HepG2 (cell line): ENCODE measurements around the gene DHCR7. TPM values are rescaled to one million over a fixed set of nuclear protein-coding genes. Genes with fewer than 3 reads are reported as not detected.
A peak's percentile ranks its signal among the peaks of the same experiment; 100 is the strongest.

Source experiments
- NR2F6 ChIP-seq, 2 experiments: IDR thresholded peaks; 2 replicates each; pipeline ENCODE4 v1.6.1; 2016; ENCODE audit warnings: antibody characterized with exemption in 1 of 2, mild to moderate bottlenecking in 1 of 2
- POGZ ChIP-seq: sonication (generic); formaldehyde crosslinking; IDR thresholded peaks from 2 replicates; pipeline ENCODE4 v1.4.0; 2020; ENCODE audit warnings: mild to moderate bottlenecking, missing genetic modification reagents
- RNF219 ChIP-seq: sonication (generic); formaldehyde crosslinking; IDR thresholded peaks from 2 replicates; pipeline ENCODE4 v1.5.0; 2020; ENCODE audit warnings: mild to moderate bottlenecking, missing genetic modification reagents
- TERF1 ChIP-seq: sonication (generic); formaldehyde crosslinking; IDR thresholded peaks from 2 replicates; pipeline ENCODE4 v1.8.0; 2022; ENCODE audit warnings: mild to moderate bottlenecking, missing genetic modification reagents, moderate library complexity
- ZNF280D ChIP-seq: sonication (generic); formaldehyde crosslinking; IDR thresholded peaks from 2 replicates; pipeline ENCODE4 v1.5.1; 2020; ENCODE audit warnings: mild to moderate bottlenecking, missing genetic modification reagents
- polyA plus RNA-seq, 8 experiments: library from polyadenylated mRNA; depleted of rRNA in 3 of 8; stranded (reverse) in 7 of 8; unstranded in 1 of 8; fragments of >200 nt; fragmentation: Illumina TruSeq in 4 of 8; extraction: Trizol in 4 of 8; gene quantifications; 2 replicates each; pipeline versions ENCODE4 v1.2.1 to v1.2.3, GENCODE V29; 2011 to 2016; ENCODE audit warnings: low read depth in 4 of 8, missing spikeins in 1 of 8, mixed read lengths in 1 of 8; ENCODE audit not compliant: insufficient read depth in 1 of 8
- total RNA-seq, 5 experiments: library from RNA; depleted of rRNA; stranded (reverse); fragments of >200 nt; fragmentation: Illumina TruSeq; extraction: Trizol; gene quantifications; 2 replicates each; pipeline ENCODE4 v1.2.3, GENCODE V29; 2016; ENCODE audit warnings: low read depth in 1 of 5
- TF ChIP-seq, protein P1 (sequence below): sonication (generic); formaldehyde crosslinking; IDR thresholded peaks from 2 replicates; pipeline ENCODE4 v1.4.0; 2020; ENCODE audit warnings: missing genetic modification reagents
- TF ChIP-seq, protein P2 (sequence below): IDR thresholded peaks from 2 replicates; pipeline ENCODE4 v1.6.1; 2016; ENCODE audit warnings: missing compliant biosample characterization, missing genetic modification reagents, borderline replicate concordance
- TF ChIP-seq, protein P3 (sequence below): sonication (generic); formaldehyde crosslinking; IDR thresholded peaks from 2 replicates; pipeline ENCODE4 v1.5.0; 2020; ENCODE audit warnings: mild to moderate bottlenecking, missing genetic modification reagents, borderline replicate concordance

The DHCR7 gene
- total and polyA plus RNA-seq, 2 of the 13 experiments (the other 11 are each of a cell fraction or from before 2014, with no cell fraction given), result 96.0 to 143 TPM

GRCh38 chr11:71432761-71433647 is 15.2 kb downstream of the DHCR7 start (continued):
- TF ChIP-seq, protein P1, sequence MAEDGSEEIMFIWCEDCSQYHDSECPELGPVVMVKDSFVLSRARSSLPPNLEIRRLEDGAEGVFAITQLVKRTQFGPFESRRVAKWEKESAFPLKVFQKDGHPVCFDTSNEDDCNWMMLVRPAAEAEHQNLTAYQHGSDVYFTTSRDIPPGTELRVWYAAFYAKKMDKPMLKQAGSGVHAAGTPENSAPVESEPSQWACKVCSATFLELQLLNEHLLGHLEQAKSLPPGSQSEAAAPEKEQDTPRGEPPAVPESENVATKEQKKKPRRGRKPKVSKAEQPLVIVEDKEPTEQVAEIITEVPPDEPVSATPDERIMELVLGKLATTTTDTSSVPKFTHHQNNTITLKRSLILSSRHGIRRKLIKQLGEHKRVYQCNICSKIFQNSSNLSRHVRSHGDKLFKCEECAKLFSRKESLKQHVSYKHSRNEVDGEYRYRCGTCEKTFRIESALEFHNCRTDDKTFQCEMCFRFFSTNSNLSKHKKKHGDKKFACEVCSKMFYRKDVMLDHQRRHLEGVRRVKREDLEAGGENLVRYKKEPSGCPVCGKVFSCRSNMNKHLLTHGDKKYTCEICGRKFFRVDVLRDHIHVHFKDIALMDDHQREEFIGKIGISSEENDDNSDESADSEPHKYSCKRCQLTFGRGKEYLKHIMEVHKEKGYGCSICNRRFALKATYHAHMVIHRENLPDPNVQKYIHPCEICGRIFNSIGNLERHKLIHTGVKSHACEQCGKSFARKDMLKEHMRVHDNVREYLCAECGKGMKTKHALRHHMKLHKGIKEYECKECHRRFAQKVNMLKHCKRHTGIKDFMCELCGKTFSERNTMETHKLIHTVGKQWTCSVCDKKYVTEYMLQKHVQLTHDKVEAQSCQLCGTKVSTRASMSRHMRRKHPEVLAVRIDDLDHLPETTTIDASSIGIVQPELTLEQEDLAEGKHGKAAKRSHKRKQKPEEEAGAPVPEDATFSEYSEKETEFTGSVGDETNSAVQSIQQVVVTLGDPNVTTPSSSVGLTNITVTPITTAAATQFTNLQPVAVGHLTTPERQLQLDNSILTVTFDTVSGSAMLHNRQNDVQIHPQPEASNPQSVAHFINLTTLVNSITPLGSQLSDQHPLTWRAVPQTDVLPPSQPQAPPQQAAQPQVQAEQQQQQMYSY (CRISPR knock-in tag), result no peak
- TF ChIP-seq NR2F6 (IDR thresholded peaks at IDR 0.05) (0 out of 2 replicates have a peak, but pooled peaks have one; percentile 25), NR2F6 (CRISPR knock-in tag; IDR thresholded peaks at IDR 0.05) (no peak), RNF219 (CRISPR knock-in tag) (no peak), POGZ (CRISPR knock-in tag) (0 out of 2 replicates have a peak, but pooled peaks have one; percentile 18), TERF1 (CRISPR knock-in tag) (no peak), ZNF280D (peak; percentile 2; the same call in 1 of the 2 replicates)
- TF ChIP-seq, protein P2, sequence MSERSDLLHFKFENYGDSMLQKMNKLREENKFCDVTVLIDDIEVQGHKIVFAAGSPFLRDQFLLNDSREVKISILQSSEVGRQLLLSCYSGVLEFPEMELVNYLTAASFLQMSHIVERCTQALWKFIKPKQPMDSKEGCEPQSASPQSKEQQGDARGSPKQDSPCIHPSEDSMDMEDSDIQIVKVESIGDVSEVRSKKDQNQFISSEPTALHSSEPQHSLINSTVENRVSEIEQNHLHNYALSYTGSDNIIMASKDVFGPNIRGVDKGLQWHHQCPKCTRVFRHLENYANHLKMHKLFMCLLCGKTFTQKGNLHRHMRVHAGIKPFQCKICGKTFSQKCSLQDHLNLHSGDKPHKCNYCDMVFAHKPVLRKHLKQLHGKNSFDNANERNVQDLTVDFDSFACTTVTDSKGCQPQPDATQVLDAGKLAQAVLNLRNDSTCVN (CRISPR knock-in tag), result no peak
- TF ChIP-seq, protein P3, sequence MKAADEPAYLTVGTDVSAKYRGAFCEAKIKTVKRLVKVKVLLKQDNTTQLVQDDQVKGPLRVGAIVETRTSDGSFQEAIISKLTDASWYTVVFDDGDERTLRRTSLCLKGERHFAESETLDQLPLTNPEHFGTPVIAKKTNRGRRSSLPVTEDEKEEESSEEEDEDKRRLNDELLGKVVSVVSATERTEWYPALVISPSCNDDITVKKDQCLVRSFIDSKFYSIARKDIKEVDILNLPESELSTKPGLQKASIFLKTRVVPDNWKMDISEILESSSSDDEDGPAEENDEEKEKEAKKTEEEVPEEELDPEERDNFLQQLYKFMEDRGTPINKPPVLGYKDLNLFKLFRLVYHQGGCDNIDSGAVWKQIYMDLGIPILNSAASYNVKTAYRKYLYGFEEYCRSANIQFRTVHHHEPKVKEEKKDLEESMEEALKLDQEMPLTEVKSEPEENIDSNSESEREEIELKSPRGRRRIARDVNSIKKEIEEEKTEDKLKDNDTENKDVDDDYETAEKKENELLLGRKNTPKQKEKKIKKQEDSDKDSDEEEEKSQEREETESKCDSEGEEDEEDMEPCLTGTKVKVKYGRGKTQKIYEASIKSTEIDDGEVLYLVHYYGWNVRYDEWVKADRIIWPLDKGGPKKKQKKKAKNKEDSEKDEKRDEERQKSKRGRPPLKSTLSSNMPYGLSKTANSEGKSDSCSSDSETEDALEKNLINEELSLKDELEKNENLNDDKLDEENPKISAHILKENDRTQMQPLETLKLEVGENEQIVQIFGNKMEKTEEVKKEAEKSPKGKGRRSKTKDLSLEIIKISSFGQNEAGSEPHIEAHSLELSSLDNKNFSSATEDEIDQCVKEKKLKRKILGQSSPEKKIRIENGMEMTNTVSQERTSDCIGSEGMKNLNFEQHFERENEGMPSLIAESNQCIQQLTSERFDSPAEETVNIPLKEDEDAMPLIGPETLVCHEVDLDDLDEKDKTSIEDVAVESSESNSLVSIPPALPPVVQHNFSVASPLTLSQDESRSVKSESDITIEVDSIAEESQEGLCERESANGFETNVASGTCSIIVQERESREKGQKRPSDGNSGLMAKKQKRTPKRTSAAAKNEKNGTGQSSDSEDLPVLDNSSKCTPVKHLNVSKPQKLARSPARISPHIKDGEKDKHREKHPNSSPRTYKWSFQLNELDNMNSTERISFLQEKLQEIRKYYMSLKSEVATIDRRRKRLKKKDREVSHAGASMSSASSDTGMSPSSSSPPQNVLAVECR, result no peak
